Loucy (cell line): ENCODE data around the gene SIGLEC7.

Experiments
- H2AFZ ChIP-seq: fragments of 200-600 bp; sonication (generic); 2 replicates; pipeline ENCODE4 v1.6.0; 2016; ENCODE audit warnings: antibody characterized with exemption, mild to moderate bottlenecking, low read length, moderate library complexity
- H3F3A ChIP-seq: fragments of 200-600 bp; 2 replicates; pipeline ENCODE4 v1.6.0; 2016; ENCODE audit warnings: antibody characterized with exemption, low read depth, mild to moderate bottlenecking
- H3K27me3 ChIP-seq: fragments of 200-600 bp; sonication (generic); 2 replicates; pipeline ENCODE4 v1.6.1; 2014; ENCODE audit warnings: low read length, mild to moderate bottlenecking; ENCODE audit not compliant: insufficient read depth, poor library complexity, severe bottlenecking
- H3K36me3 ChIP-seq: fragments of 200-600 bp; sonication (generic); 2 replicates; pipeline ENCODE4 v1.6.1; 2016; ENCODE audit warnings: low read length; ENCODE audit not compliant: insufficient read depth
- H3K4me1 ChIP-seq: fragments of 200-600 bp; sonication (generic); 2 replicates; pipeline ENCODE4 v1.5.1; 2014; ENCODE audit warnings: low read length, mild to moderate bottlenecking; ENCODE audit not compliant: insufficient read depth, poor library complexity, severe bottlenecking
- H3K4me2 ChIP-seq: fragments of 200-600 bp; sonication (generic); 2 replicates; pipeline ENCODE4 v1.6.0; 2014; ENCODE audit warnings: antibody characterized with exemption, low read length, low read depth, mild to moderate bottlenecking; ENCODE audit not compliant: poor library complexity, severe bottlenecking
- H3K4me3 ChIP-seq: fragments of 200-600 bp; sonication (generic); 2 replicates; pipeline ENCODE4 v1.5.1; 2014; ENCODE audit warnings: low read length, mild to moderate bottlenecking, mixed read lengths; ENCODE audit not compliant: poor library complexity, severe bottlenecking
- H3K79me2 ChIP-seq: fragments of 200-600 bp; sonication (generic); 2 replicates; pipeline ENCODE4 v1.6.1; 2014; ENCODE audit warnings: low read length; ENCODE audit not compliant: insufficient read depth
- H3K9ac ChIP-seq: fragments of 200-600 bp; sonication (generic); 2 replicates; pipeline ENCODE4 v1.6.0; 2014; ENCODE audit warnings: mild to moderate bottlenecking, low read depth, low read length, moderate library complexity; ENCODE audit not compliant: poor library complexity, severe bottlenecking
- H3K9me2 ChIP-seq: fragments of 200-600 bp; sonication (generic); replicated peaks from 2 replicates; pipeline ENCODE4 v1.6.1; 2016; ENCODE audit warnings: low read depth, low read length, mixed read lengths
- H3K9me3 ChIP-seq: fragments of 200-600 bp; sonication (generic); 2 replicates; pipeline ENCODE4 v1.6.1; 2014; ENCODE audit warnings: mild to moderate bottlenecking, antibody characterized with exemption, low read length, low read depth; ENCODE audit not compliant: insufficient read depth
- H4K20me1 ChIP-seq: fragments of 200-600 bp; sonication (generic); 2 replicates; pipeline ENCODE4 v1.6.0; 2014; ENCODE audit warnings: antibody characterized with exemption, low read length, mild to moderate bottlenecking; ENCODE audit not compliant: insufficient read depth, poor library complexity, severe bottlenecking
- CTCF ChIP-seq: fragments of 200-600 bp; sonication (generic); conservative IDR thresholded peaks from 2 replicates; pipeline ENCODE4 v1.5.1; 2014; ENCODE audit warnings: mild to moderate bottlenecking, antibody characterized with exemption, low read length
- EZH2phosphoT487 ChIP-seq: fragments of 200-600 bp; IDR thresholded peaks from 2 replicates; pipeline ENCODE4 v1.6.1; 2018; ENCODE audit warnings: antibody characterized with exemption, mild to moderate bottlenecking, moderate library complexity, borderline replicate concordance

SIGLEC7 gene

GRCh38 chr19:51097796-51098195 lies 44.3 kb upstream of the SIGLEC7 start:
- H3K9me2 ChIP-seq = no peaks in the 10 kb centered on the region
- no peaks in the 10 kb centered on the region for H3K27me3 ChIP-seq
- H4K20me1 ChIP-seq = no peaks in the 10 kb centered on the region
- no peaks in the 10 kb centered on the region for H3K9me3 ChIP-seq
- no peak overlapping the region for H3K4me2 ChIP-seq
- TF ChIP-seq CTCF (no peak), EZH2phosphoT487 (no peak)
- no peaks in the 10 kb centered on the region for H3K4me1 ChIP-seq
- no peaks in the 10 kb centered on the region for H3K36me3 ChIP-seq
- H3K9ac ChIP-seq = no peak overlapping the region
- H3K4me3 ChIP-seq = no peak overlapping the region
- H3K79me2 ChIP-seq = no peaks in the 10 kb centered on the region
- no peaks in the 10 kb centered on the region for H3F3A ChIP-seq
- no peak overlapping the region for H2AFZ ChIP-seq

GRCh38 chr19:51098365-51099046 lies 43.6 kb upstream of the SIGLEC7 start:
- TF ChIP-seq EZH2phosphoT487 = no peak
- TF ChIP-seq CTCF = no peak
- no peaks in the 10 kb centered on the region for H3K4me1 ChIP-seq
- no peaks in the 10 kb centered on the region for H3K36me3 ChIP-seq
- no peaks in the 10 kb centered on the region for H3K9me2 ChIP-seq
- no peaks in the 10 kb centered on the region for H3F3A ChIP-seq
- H2AFZ ChIP-seq = no peak overlapping the region
- no peaks in the 10 kb centered on the region for H3K9me3 ChIP-seq
- H3K79me2 ChIP-seq = no peaks in the 10 kb centered on the region
- H3K4me2 ChIP-seq = no peak overlapping the region
- H3K27me3 ChIP-seq = no peaks in the 10 kb centered on the region
- no peak overlapping the region for H3K9ac ChIP-seq
- no peaks in the 10 kb centered on the region for H4K20me1 ChIP-seq
- no peak overlapping the region for H3K4me3 ChIP-seq

GRCh38 chr19:51099047-51099382 lies 43.1 kb upstream of the SIGLEC7 start:
- H3K36me3 ChIP-seq = no peaks in the 10 kb centered on the region
- no peaks in the 10 kb centered on the region for H3K79me2 ChIP-seq
- H3K4me1 ChIP-seq = no peaks in the 10 kb centered on the region
- no peaks in the 10 kb centered on the region for H3K27me3 ChIP-seq
- no peaks in the 10 kb centered on the region for H3K9me3 ChIP-seq
- no peak overlapping the region for H3K4me2 ChIP-seq
- no peak overlapping the region for H2AFZ ChIP-seq
- no peak overlapping the region for H3K9ac ChIP-seq
- H4K20me1 ChIP-seq = no peaks in the 10 kb centered on the region
- H3F3A ChIP-seq = no peaks in the 10 kb centered on the region
- H3K4me3 ChIP-seq = no peak overlapping the region
- no peaks in the 10 kb centered on the region for H3K9me2 ChIP-seq
- TF ChIP-seq CTCF = no peak
- TF ChIP-seq EZH2phosphoT487 = no peak
